ENCODE measurements around the gene SMARCD3. TPM values are rescaled to one million over a fixed set of nuclear protein-coding genes. Genes with fewer than 3 reads are reported as not detected.

Gene SMARCD3
- total and polyA plus RNA-seq, 9 of the 15 experiments (the other 6 are each of a cell fraction or from before 2014, with no cell fraction given) = 0.43 to 3.6 (median 2.6) TPM

- TF ChIP-seq ETS2 (tag; IDR thresholded peaks at IDR 0.05; ENCODE audit: borderline replicate concordance, poor library complexity, severe bottlenecking) (no peak), FOXA3 (CRISPR knock-in tag; conservative IDR thresholded peaks at IDR 0.05 in 1 of 2, IDR thresholded peaks at IDR 0.05 in 1 of 2) (peak in 1 of 2 experiments; percentile 84; a peak in 2 of 4 replicates), RBFOX2 (IDR thresholded peaks at IDR 0.05; ENCODE audit: low read depth, low read length) (peak; percentile 8), E2F1 (CRISPR knock-in tag; IDR thresholded peaks at IDR 0.05) (peak; percentile 89), SMARCA4 (IDR thresholded peaks at IDR 0.05) (peak; percentile 64), NR2C2 (CRISPR knock-in tag; IDR thresholded peaks at IDR 0.05) (no peak), NR2C2 (tag; IDR thresholded peaks at IDR 0.05) (peak; percentile 2; the same call in 1 of the 2 replicates), ZNF507 (tag; conservative IDR thresholded peaks at IDR 0.05) (no peak), NCOR1 (IDR thresholded peaks at IDR 0.05) (0 out of 2 replicates have a peak, but pooled peaks have one; percentile 10), NFE2 (IDR thresholded peaks at IDR 0.05; ENCODE audit: low read depth) (peak; percentile 85), HBP1 (CRISPR knock-in tag; IDR thresholded peaks at IDR 0.05) (no peak), TAL1 (IDR thresholded peaks at IDR 0.05) (peak; percentile 47), ARID1B (IDR thresholded peaks at IDR 0.05) (peak; percentile 71), JUND (IDR thresholded peaks at IDR 0.05; ENCODE audit: borderline replicate concordance, low read depth, low read length) (no peak), JUND (tag; IDR thresholded peaks at IDR 0.05; ENCODE audit: borderline replicate concordance, low read depth, low read length) (peak; percentile 47; the same call in 1 of the 3 replicates), HDGF (IDR thresholded peaks at IDR 0.05) (no peak), FUS (optimal IDR thresholded peaks at IDR 0.05; ENCODE audit: low read depth, low read length) (no peak), ZNF146 (CRISPR knock-in tag; IDR thresholded peaks at IDR 0.05; ENCODE audit: unreplicated experiment) (no peak), C11orf30 (IDR thresholded peaks at IDR 0.05; ENCODE audit: low read depth) (peak; percentile 86), NFIX (CRISPR knock-in tag; IDR thresholded peaks at IDR 0.05; ENCODE audit: low read depth) (no peak), E2F3 (CRISPR knock-in tag; IDR thresholded peaks at IDR 0.05) (0 out of 2 replicates have a peak, but pooled peaks have one; percentile 27), MNT (conservative IDR thresholded peaks at IDR 0.05) (peak; percentile 58 to 62), SETDB1 (IDR thresholded peaks at IDR 0.05; ENCODE audit: low read length) (peak; percentile 48), BACH1 (tag; IDR thresholded peaks at IDR 0.05) (peak; percentile 77; the same call in 1 of the 2 replicates)
Measured at GRCh38 chr7:151232917-151233701, 15.4 kb downstream of the SMARCD3 start (continued).

Measured in K562 (cell line).